ENCODE measurements around the gene CLBA1. TPM values are rescaled to one million over a fixed set of nuclear protein-coding genes. Genes with fewer than 3 reads are reported as not detected.

CLBA1 gene
- total and polyA plus RNA-seq, 2 donors (not counting 1 experiment from before 2014, with no cell fraction given) = 11.3 to 11.7 TPM

DNA sequence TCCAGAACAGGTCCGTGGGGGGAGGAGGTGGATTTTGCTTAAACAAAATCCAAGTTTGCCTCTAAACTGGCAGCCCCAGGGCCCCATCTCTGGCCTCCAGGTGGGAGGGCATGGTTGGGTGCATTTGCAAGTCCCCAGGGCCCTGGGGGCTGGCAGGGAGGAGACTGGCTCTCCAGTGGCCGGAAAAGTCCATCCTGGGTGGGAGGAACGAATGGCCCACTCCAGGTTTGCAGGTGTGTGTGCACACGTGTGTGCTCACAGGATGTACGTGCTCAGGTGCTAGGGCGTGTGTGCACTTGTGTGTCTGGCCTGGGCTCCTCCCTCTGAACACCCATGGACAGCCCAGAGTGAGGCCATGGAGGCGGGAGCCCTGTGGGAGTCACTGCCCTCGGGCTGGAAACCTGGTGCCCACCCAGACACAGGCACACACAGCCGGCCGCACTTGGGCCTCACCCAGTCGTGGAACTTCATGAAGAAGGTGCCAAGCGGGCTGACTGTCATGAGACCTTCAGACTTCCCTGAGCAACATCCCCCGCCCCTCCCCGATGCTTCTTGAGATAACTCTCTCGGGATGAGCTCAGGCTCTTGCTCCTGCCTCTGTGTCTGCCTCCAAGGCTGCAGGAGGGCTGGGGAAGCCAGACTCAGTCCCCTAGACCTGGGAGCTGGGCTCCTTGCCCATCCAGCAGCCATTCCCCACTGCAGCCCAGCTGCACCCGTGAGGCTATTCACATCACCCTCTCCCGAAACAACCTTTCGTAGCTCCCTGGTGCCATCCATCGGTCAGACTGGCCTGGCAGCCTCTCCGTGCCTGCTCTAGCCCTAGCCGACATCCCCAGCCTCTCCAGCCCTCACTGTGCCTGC is 16.8 kb upstream of the CLBA1 start:
- peak overlapping the region in 3 of 4 experiments; percentile 17 to 54 (median 23) for H3K4me3 ChIP-seq (replicated peaks in 1 of 4; ENCODE audit: control extremely low read depth in 1 of 4, insufficient read depth in 1 of 4, low read depth in 3 of 4, low read length in 4 of 4)
- DNase-seq (ENCODE audit: low read depth in 2 of 2) = peak in 1 of 2 donors; percentile 29
- peak overlapping the region; percentile 77 for H3K4me2 ChIP-seq (ENCODE audit: extremely low read depth, insufficient read depth, low read length)
- no peaks in the 10 kb centered on the region for H4K20me1 ChIP-seq (ENCODE audit: control insufficient read depth, extremely low read depth, insufficient read depth, low read length)
- no peak overlapping the region for H3K27ac ChIP-seq (ENCODE audit: insufficient read depth, low read length)
- no peak overlapping the region for H3K9ac ChIP-seq (ENCODE audit: insufficient read depth, low read length)
- no peaks in the 10 kb centered on the region for H3K9me3 ChIP-seq (ENCODE audit: control insufficient read depth, insufficient read depth, low read depth, low read length)
- peaks cover 29% of the 10 kb centered on the region for H3K4me1 ChIP-seq (ENCODE audit: control insufficient read depth, extremely low read depth, insufficient read depth, low read length)
- TF ChIP-seq EZH2 (IDR thresholded peaks at IDR 0.05; ENCODE audit: low read length, missing control alignments) = no peak
- no peak for TF ChIP-seq CTCF (conservative IDR thresholded peaks at IDR 0.05 in 1 of 2, IDR thresholded peaks at IDR 0.05 in 1 of 2; ENCODE audit: low read depth in 1 of 2, low read length in 2 of 2)
- H3K79me2 ChIP-seq (ENCODE audit: control insufficient read depth, insufficient read depth, low read length) = peaks cover 1% of the 10 kb centered on the region
- H3K36me3 ChIP-seq (ENCODE audit: control insufficient read depth, insufficient read depth, low read length) = no peaks in the 10 kb centered on the region
- H2AFZ ChIP-seq (ENCODE audit: low read length) = no peak overlapping the region
- no peaks in the 10 kb centered on the region for H3K27me3 ChIP-seq (ENCODE audit: control insufficient read depth, insufficient read depth, low read length)

DNA sequence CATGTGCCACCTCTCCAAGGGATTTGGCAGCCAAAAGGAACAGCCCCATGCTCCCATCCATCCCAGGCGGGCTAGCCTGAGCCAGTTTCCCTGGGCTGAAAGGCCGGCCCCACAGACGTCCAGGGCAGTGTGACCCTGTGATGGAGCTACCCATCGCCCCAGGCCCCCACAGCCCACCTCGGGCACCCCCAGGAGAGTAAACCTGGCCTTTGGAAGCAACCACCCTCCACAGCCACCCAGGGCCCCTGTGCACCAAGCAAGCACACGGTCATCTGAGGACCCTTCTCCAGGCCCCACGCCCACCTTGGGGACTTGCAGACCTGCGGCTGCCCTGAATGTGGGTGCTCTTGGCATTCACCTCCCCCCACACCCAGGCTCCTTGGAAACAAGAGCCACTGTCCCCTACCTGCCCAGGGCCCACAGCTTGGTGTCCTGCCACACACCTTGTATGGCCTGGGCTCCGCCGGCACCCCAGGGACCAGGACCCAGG is 15.8 kb upstream of the CLBA1 start:
- H3K4me1 ChIP-seq (ENCODE audit: control insufficient read depth, extremely low read depth, insufficient read depth, low read length) = peaks cover 36% of the 10 kb centered on the region
- H2AFZ ChIP-seq (ENCODE audit: low read length) = no peak overlapping the region
- H3K79me2 ChIP-seq (ENCODE audit: control insufficient read depth, insufficient read depth, low read length) = peaks cover 1% of the 10 kb centered on the region
- no peak overlapping the region for H3K27ac ChIP-seq (ENCODE audit: insufficient read depth, low read length)
- H3K4me3 ChIP-seq (replicated peaks in 1 of 4; ENCODE audit: control extremely low read depth in 1 of 4, insufficient read depth in 1 of 4, low read depth in 3 of 4, low read length in 4 of 4) = peak overlapping the region; percentile 15 to 54 (median 29)
- H4K20me1 ChIP-seq (ENCODE audit: control insufficient read depth, extremely low read depth, insufficient read depth, low read length) = no peaks in the 10 kb centered on the region
- H3K36me3 ChIP-seq (ENCODE audit: control insufficient read depth, insufficient read depth, low read length) = no peaks in the 10 kb centered on the region
- TF ChIP-seq EZH2 (IDR thresholded peaks at IDR 0.05; ENCODE audit: low read length, missing control alignments) (no peak), CTCF (conservative IDR thresholded peaks at IDR 0.05 in 1 of 2, IDR thresholded peaks at IDR 0.05 in 1 of 2; ENCODE audit: low read depth in 1 of 2, low read length in 2 of 2) (no peak)
- DNase-seq (ENCODE audit: low read depth in 2 of 2) = no peak
- H3K27me3 ChIP-seq (ENCODE audit: control insufficient read depth, insufficient read depth, low read length) = no peaks in the 10 kb centered on the region
- no peaks in the 10 kb centered on the region for H3K9me3 ChIP-seq (ENCODE audit: control insufficient read depth, insufficient read depth, low read depth, low read length)
- H3K4me2 ChIP-seq (ENCODE audit: extremely low read depth, insufficient read depth, low read length) = peak overlapping the region; percentile 68
- no peak overlapping the region for H3K9ac ChIP-seq (ENCODE audit: insufficient read depth, low read length)

DNA sequence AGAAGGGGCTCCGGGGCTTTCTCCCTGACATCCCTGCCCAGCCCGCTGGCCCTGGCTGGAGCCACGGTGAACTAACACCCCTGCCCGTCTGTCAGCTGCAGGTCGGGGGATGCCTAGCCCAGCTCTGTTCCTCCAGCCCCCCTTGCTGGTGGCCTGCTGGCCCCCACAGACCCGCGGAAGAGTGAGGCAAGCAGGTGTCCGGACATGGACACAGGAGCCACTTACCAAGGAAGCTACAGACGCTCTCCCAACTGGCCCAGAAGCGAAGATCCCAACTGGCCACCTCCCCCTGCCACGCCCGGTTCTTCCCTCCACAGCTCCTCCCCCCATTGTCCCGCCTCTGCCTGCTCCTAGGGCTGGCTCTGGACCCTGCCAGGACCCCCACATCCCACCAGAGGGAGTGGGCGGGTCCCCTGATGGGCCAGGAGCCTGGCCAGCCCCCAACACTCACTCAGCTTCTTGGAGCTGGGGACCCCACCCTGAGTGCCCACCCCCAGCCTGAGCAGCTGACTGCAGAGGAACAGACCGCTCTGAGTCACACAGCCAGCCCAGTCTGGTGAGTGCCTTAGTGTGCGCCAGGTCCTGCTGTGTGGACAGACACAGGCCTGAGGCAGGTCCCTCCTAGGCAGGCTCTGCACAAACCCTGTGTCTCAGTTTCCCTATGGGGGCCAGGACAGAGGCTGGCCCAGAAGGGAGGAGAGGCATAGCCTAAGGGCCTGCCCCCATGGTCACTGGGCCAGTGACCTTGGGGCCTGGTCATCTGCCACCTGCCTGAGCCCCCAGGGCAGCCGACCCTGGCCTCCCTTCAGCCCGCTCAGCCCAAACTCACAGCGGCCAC is 15.1 kb upstream of the CLBA1 start:
- Histone ChIP-seq H3K4me3 (replicated peaks in 1 of 4; ENCODE audit: control extremely low read depth in 1 of 4, insufficient read depth in 1 of 4, low read depth in 3 of 4, low read length in 4 of 4) (peak overlapping the region; percentile 15 to 54 (median 29)), H3K4me2 (ENCODE audit: extremely low read depth, insufficient read depth, low read length) (peak overlapping the region; percentile 68), H2AFZ (ENCODE audit: low read length) (no peak overlapping the region), H3K9me3 (ENCODE audit: control insufficient read depth, insufficient read depth, low read depth, low read length) (no peaks in the 10 kb centered on the region), H4K20me1 (ENCODE audit: control insufficient read depth, extremely low read depth, insufficient read depth, low read length) (no peaks in the 10 kb centered on the region), H3K4me1 (ENCODE audit: control insufficient read depth, extremely low read depth, insufficient read depth, low read length) (peaks cover 39% of the 10 kb centered on the region), H3K9ac (ENCODE audit: insufficient read depth, low read length) (peak overlapping the region; percentile 16), H3K27me3 (ENCODE audit: control insufficient read depth, insufficient read depth, low read length) (no peaks in the 10 kb centered on the region), H3K36me3 (ENCODE audit: control insufficient read depth, insufficient read depth, low read length) (no peaks in the 10 kb centered on the region), H3K27ac (ENCODE audit: insufficient read depth, low read length) (peak overlapping the region; percentile 54), H3K79me2 (ENCODE audit: control insufficient read depth, insufficient read depth, low read length) (peaks cover 1% of the 10 kb centered on the region)
- peak; percentile 84 to 92 for DNase-seq (ENCODE audit: low read depth in 2 of 2)
- no peak for TF ChIP-seq EZH2 (IDR thresholded peaks at IDR 0.05; ENCODE audit: low read length, missing control alignments)
- no peak for TF ChIP-seq CTCF (conservative IDR thresholded peaks at IDR 0.05 in 1 of 2, IDR thresholded peaks at IDR 0.05 in 1 of 2; ENCODE audit: low read depth in 1 of 2, low read length in 2 of 2)

All from fibroblast of lung (primary cell).